Keratinocyte (primary cell): ENCODE results near the gene BTG4. TPM values are rescaled to one million over a fixed set of nuclear protein-coding genes. Genes with fewer than 3 reads are reported as not detected.

Experiments
- DNase-seq: peaks from one replicate; pipeline ENCODE4 v3.0.0-alpha.2; 2011; ENCODE audit warnings: low read depth, missing footprints, low spot score
- FAIRE-seq: peaks from 2 replicates; lab custom pipeline; 2011; peaks lifted over from hg19 to GRCh38; lab: Jason Lieb, UNC
- H2AFZ ChIP-seq: 2 replicates; pipeline ENCODE4 v1.6.0; 2012; ENCODE audit warnings: low read length, control low read depth, inconsistent platforms; ENCODE audit not compliant: control insufficient read depth
- H3K27ac ChIP-seq: 2 replicates; pipeline ENCODE4 v1.5.1; 2011; ENCODE audit warnings: low read length; ENCODE audit not compliant: control insufficient read depth, insufficient read depth
- H3K27me3 ChIP-seq: 3 replicates; pipeline ENCODE4 v1.6.0; 2011; ENCODE audit warnings: low read length; ENCODE audit not compliant: control insufficient read depth, insufficient read depth; ENCODE audit errors: extremely low read depth
- H3K36me3 ChIP-seq, 2 experiments: 2 replicates in 1 of 2; 3 replicates in 1 of 2; pipeline ENCODE4 v1.5.1; 2011; ENCODE audit warnings: low read length in 2 of 2, mild to moderate bottlenecking in 1 of 2; ENCODE audit not compliant: control insufficient read depth in 2 of 2, insufficient read depth in 2 of 2; ENCODE audit errors: extremely low read depth in 1 of 2
- H3K4me1 ChIP-seq: 3 replicates; pipeline ENCODE4 v1.5.1; 2011; ENCODE audit warnings: low read length; ENCODE audit not compliant: control insufficient read depth, insufficient read depth; ENCODE audit errors: extremely low read depth
- H3K4me2 ChIP-seq: 3 replicates; pipeline ENCODE4 v1.6.0; 2011; ENCODE audit warnings: low read depth, low read length; ENCODE audit not compliant: control insufficient read depth, insufficient read depth; ENCODE audit errors: extremely low read depth
- H3K4me3 ChIP-seq, 3 experiments: fragments of 200-600 bp in 1 of 3; sonication (generic) in 1 of 3; 2 replicates in 2 of 3; 3 replicates in 1 of 3; pipeline ENCODE4 v1.5.1; 2011 to 2016; ENCODE audit warnings: low read length in 3 of 3, mild to moderate bottlenecking in 3 of 3, control low read depth in 2 of 3, inconsistent platforms in 1 of 3, low read depth in 1 of 3, mixed read lengths in 1 of 3, mixed run types in 1 of 3, moderate library complexity in 1 of 3; ENCODE audit not compliant: control insufficient read depth in 2 of 3, insufficient read depth in 2 of 3; ENCODE audit errors: extremely low read depth in 1 of 3
- H3K79me2 ChIP-seq: 2 replicates; pipeline ENCODE4 v1.6.0; 2012; ENCODE audit warnings: low read length; ENCODE audit not compliant: control insufficient read depth, insufficient read depth
- H3K9ac ChIP-seq: 3 replicates; pipeline ENCODE4 v1.6.0; 2011; ENCODE audit warnings: low read length; ENCODE audit not compliant: control insufficient read depth, insufficient read depth; ENCODE audit errors: extremely low read depth
- H3K9me1 ChIP-seq: 3 replicates; pipeline ENCODE4 v1.6.0; 2011; ENCODE audit warnings: low read length; ENCODE audit not compliant: control insufficient read depth, insufficient read depth; ENCODE audit errors: extremely low read depth
- H3K9me3 ChIP-seq: 2 replicates; pipeline ENCODE4 v1.5.1; 2012; ENCODE audit warnings: low read depth, low read length; ENCODE audit not compliant: control insufficient read depth
- H4K20me1 ChIP-seq: 3 replicates; pipeline ENCODE4 v1.6.0; 2011; ENCODE audit warnings: low read length; ENCODE audit not compliant: control insufficient read depth, insufficient read depth; ENCODE audit errors: extremely low read depth
- CTCF ChIP-seq, 3 experiments: IDR thresholded peaks in 1 of 3; conservative IDR thresholded peaks in 1 of 3; optimal IDR thresholded peaks in 1 of 3; 2 replicates in 2 of 3; 3 replicates in 1 of 3; pipeline versions ENCODE3 to v1.5.1; 2011; ENCODE audit warnings: low read length in 3 of 3, mild to moderate bottlenecking in 3 of 3, moderate library complexity in 2 of 3, control low read depth in 1 of 3, inconsistent platforms in 1 of 3; ENCODE audit not compliant: insufficient read depth in 2 of 3; ENCODE audit errors: extremely low read depth in 1 of 3
- EZH2 ChIP-seq: IDR thresholded peaks from one replicate; pipeline ENCODE4 v1.6.1; 2012; ENCODE audit warnings: inconsistent platforms, mild to moderate bottlenecking, low read length, moderate library complexity
- dilution Hi-C: fragments of 300-500 bp; cut with MboI; formaldehyde crosslinking; loops from one replicate; pipeline ENCODE4 v1.7.0; 2020; ENCODE audit warnings: low sequenced_read_pairs; ENCODE audit not compliant: extremely low pct_ligation_motif_present
- polyA plus RNA-seq, 5 experiments: library from polyadenylated mRNA; depleted of rRNA in 3 of 5; stranded (reverse) in 3 of 5; stranded (forward) in 1 of 5; unstranded in 1 of 5; fragments of >200 nt; gene quantifications; 1 replicate in 1 of 5; 2 replicates in 3 of 5; 3 replicates in 1 of 5; pipeline versions ENCODE4 v1.2.1 to v1.2.3, GENCODE V29; 2011 to 2012; ENCODE audit warnings: missing spikeins in 2 of 5, low read depth in 1 of 5, low replicate concordance in 1 of 5

Gene BTG4
- polyA plus RNA-seq, 1 donor (not counting 4 experiments of a cell fraction or from before 2014, with no cell fraction given): 0.12 TPM

GRCh38 chr11:111527279-111527678 is 15.1 kb upstream of the BTG4 start:
- H3K9me1 ChIP-seq: no peaks in the 10 kb centered on the region
- no peaks in the 10 kb centered on the region for H3K27me3 ChIP-seq
- no peak overlapping the region for H3K4me2 ChIP-seq
- H3K27ac ChIP-seq: peak overlapping the region; percentile 22
- H4K20me1 ChIP-seq: no peaks in the 10 kb centered on the region
- FAIRE-seq: peak; percentile 34
- no peak overlapping the region for H3K4me3 ChIP-seq
- no peak overlapping the region for H3K9ac ChIP-seq
- no peaks in the 10 kb centered on the region for H3K9me3 ChIP-seq
- no peaks in the 10 kb centered on the region for H3K36me3 ChIP-seq
- no peak for DNase-seq
- TF ChIP-seq EZH2 (no peak), CTCF (optimal IDR thresholded peaks at IDR 0.05 in 1 of 3, IDR thresholded peaks at IDR 0.05 in 1 of 3, conservative IDR thresholded peaks at IDR 0.05 in 1 of 3; ENCODE audit: extremely low read depth in 1 of 3, insufficient read depth in 2 of 3, low read length in 3 of 3) (no peak)
- H3K79me2 ChIP-seq: no peaks in the 10 kb centered on the region
- peaks cover 65% of the 10 kb centered on the region for H3K4me1 ChIP-seq
- dilution Hi-C loops: no loop called here
- no peak overlapping the region for H2AFZ ChIP-seq

- FAIRE-seq (peak; percentile 61), DNase-seq (peak; percentile 71)
- Histone ChIP-seq H3K9me3 (no peaks in the 10 kb centered on the region), H3K9me1 (no peaks in the 10 kb centered on the region), H3K36me3 (no peaks in the 10 kb centered on the region), H3K27me3 (no peaks in the 10 kb centered on the region), H3K79me2 (no peaks in the 10 kb centered on the region), H3K4me2 (no peak overlapping the region), H3K27ac (peak overlapping the region; percentile 67), H3K4me3 (no peak overlapping the region), H3K9ac (no peak overlapping the region), H3K4me1 (peaks cover 57% of the 10 kb centered on the region), H2AFZ (no peak overlapping the region), H4K20me1 (no peaks in the 10 kb centered on the region)
- no peak for TF ChIP-seq CTCF (optimal IDR thresholded peaks at IDR 0.05 in 1 of 3, IDR thresholded peaks at IDR 0.05 in 1 of 3, conservative IDR thresholded peaks at IDR 0.05 in 1 of 3; ENCODE audit: extremely low read depth in 1 of 3, insufficient read depth in 2 of 3, low read length in 3 of 3)
- TF ChIP-seq EZH2: no peak
- dilution Hi-C loops: no loop called here
These were observed 14.3 kb upstream of the BTG4 start for GRCh38 chr11:111526501-111526900.
